ENCODE data around the gene ZNF200.

- TF ChIP-seq CTCF (IDR thresholded peaks at IDR 0.05) (no peak), POLR2A (IDR thresholded peaks at IDR 0.05) (no peak), POLR2AphosphoS5 (IDR thresholded peaks at IDR 0.05) (no peak)
Measured at GRCh38 chr16:3182608-3183444, 52.1 kb downstream of the ZNF200 start.
